Liver (tissue), 9 donors: Measurements from ENCODE around the gene GGN. TPM values are rescaled to one million over a fixed set of nuclear protein-coding genes. Genes with fewer than 3 reads are reported as not detected.

Experiments
- DNase-seq: peaks from one replicate; pipeline ENCODE4 v3.0.0-alpha.2; 2017; ENCODE audit warnings: low spot score
- H3K27ac ChIP-seq, 2 donors: one replicate each; pipeline ENCODE4 v1.7.0; 2013; ENCODE audit warnings: inconsistent platforms in 2 of 2, low read length in 2 of 2, control low read depth in 1 of 2, low read depth in 1 of 2, mild to moderate bottlenecking in 1 of 2
- H3K27me3 ChIP-seq, 4 donors: one replicate each; pipeline versions ENCODE4 v1.6.1 to v1.7.0; 2013; ENCODE audit warnings: low read length in 3 of 4, inconsistent platforms in 1 of 4, mild to moderate bottlenecking in 1 of 4, moderate library complexity in 1 of 4; ENCODE audit not compliant: control insufficient read depth in 4 of 4, insufficient read depth in 4 of 4
- H3K36me3 ChIP-seq, 4 donors: one replicate each; pipeline versions ENCODE4 v1.6.1 to v1.7.0; 2013; ENCODE audit warnings: low read length in 3 of 4, mild to moderate bottlenecking in 3 of 4, low read depth in 1 of 4, moderate library complexity in 1 of 4; ENCODE audit not compliant: control insufficient read depth in 4 of 4, insufficient read depth in 3 of 4
- H3K4me1 ChIP-seq, 4 donors: one replicate each; pipeline versions ENCODE4 v1.6.1 to v1.7.0; 2013; ENCODE audit warnings: low read length in 3 of 4, mild to moderate bottlenecking in 3 of 4, moderate library complexity in 1 of 4; ENCODE audit not compliant: control insufficient read depth in 4 of 4, insufficient read depth in 4 of 4
- H3K4me3 ChIP-seq, 3 donors: one replicate each; pipeline versions ENCODE4 v1.6.1 to v1.7.0; 2013; ENCODE audit warnings: low read length in 3 of 3, control low read depth in 1 of 3, low read depth in 1 of 3, mild to moderate bottlenecking in 1 of 3
- H3K9ac ChIP-seq, 2 donors: one replicate each; pipeline ENCODE4 v1.7.0; 2013; ENCODE audit warnings: low read length in 2 of 2, mild to moderate bottlenecking in 2 of 2, moderate library complexity in 2 of 2, control low read depth in 1 of 2, low read depth in 1 of 2
- H3K9me3 ChIP-seq, 4 donors: one replicate each; pipeline versions ENCODE4 v1.6.1 to v1.7.0; 2013; ENCODE audit warnings: low read length in 3 of 4; ENCODE audit not compliant: control insufficient read depth in 4 of 4
- EGR1 ChIP-seq, 2 donors: IDR thresholded peaks; 2 replicates each; pipeline ENCODE4 v1.6.1; 2016 to 2018; ENCODE audit warnings: antibody characterized with exemption in 2 of 2, low read depth in 2 of 2
- FOXA1 ChIP-seq: IDR thresholded peaks from 2 replicates; pipeline ENCODE4 v1.6.1; 2016; ENCODE audit warnings: antibody characterized with exemption
- FOXA2 ChIP-seq: IDR thresholded peaks from 2 replicates; pipeline ENCODE4 v1.6.1; 2016; ENCODE audit warnings: antibody characterized with exemption
- GABPA ChIP-seq, 2 donors: IDR thresholded peaks in 1 of 2; conservative IDR thresholded peaks in 1 of 2; 2 replicates each; pipeline ENCODE4 v1.6.1; 2016; ENCODE audit warnings: antibody characterized with exemption in 2 of 2, mild to moderate bottlenecking in 1 of 2, moderate library complexity in 1 of 2
- HNF4G ChIP-seq: IDR thresholded peaks from 2 replicates; pipeline ENCODE4 v1.6.1; 2016; ENCODE audit warnings: antibody characterized with exemption
- JUND ChIP-seq, 2 donors: IDR thresholded peaks; 2 replicates each; pipeline ENCODE4 v1.6.1; 2016; ENCODE audit warnings: antibody characterized with exemption in 2 of 2
- NR2F2 ChIP-seq: IDR thresholded peaks from 2 replicates; pipeline ENCODE4 v1.6.1; 2016; ENCODE audit warnings: antibody characterized with exemption
- RAD21 ChIP-seq, 2 donors: IDR thresholded peaks; 2 replicates each; pipeline ENCODE4 v1.6.1; 2016; ENCODE audit warnings: antibody characterized with exemption in 2 of 2, mild to moderate bottlenecking in 2 of 2
- RXRA ChIP-seq, 2 donors: IDR thresholded peaks; 2 replicates each; pipeline ENCODE4 v1.6.1; 2017 to 2018; ENCODE audit warnings: antibody characterized with exemption in 2 of 2, mild to moderate bottlenecking in 1 of 2
- SP1 ChIP-seq: IDR thresholded peaks from 2 replicates; pipeline ENCODE4 v1.6.1; 2018; ENCODE audit warnings: antibody characterized with exemption, mild to moderate bottlenecking
- TAF1 ChIP-seq: conservative IDR thresholded peaks from 2 replicates; pipeline ENCODE4 v1.6.1; 2016; ENCODE audit warnings: antibody characterized with exemption, mild to moderate bottlenecking
- YY1 ChIP-seq: IDR thresholded peaks from 2 replicates; pipeline ENCODE4 v1.6.1; 2016; ENCODE audit warnings: antibody characterized with exemption, mild to moderate bottlenecking
- WGBS: extraction: QIAGEN DNeasy Blood & Tissue Kit; methylation state at CpG from one replicate; pipeline ENCODE4 v1.1.7; 2013; 5-methylcytosine and 5-hydroxymethylcytosine counted together
- polyA plus RNA-seq, 2 donors: library from polyadenylated mRNA; stranded (reverse) in 1 of 2; unstranded in 1 of 2; fragments of 200-250 nt in 1 of 2; fragments of >200 nt in 1 of 2; fragmentation: Nextera tagmentation in 1 of 2; extraction: Ambion mirVana in 1 of 2; gene quantifications; one replicate each; pipeline versions ENCODE4 v1.2.1 to v1.2.3, GENCODE V29; 2013 to 2015
- total RNA-seq, 2 donors: library from RNA; depleted of rRNA; stranded (reverse); fragments of >200 nt; gene quantifications; one replicate each; pipeline ENCODE4 v1.2.3, GENCODE V29; 2014
- TF ChIP-seq, protein P1 (sequence below): fragments of 150-350 bp; IDR thresholded peaks from 2 replicates; pipeline ENCODE4 v1.5.1; 2017; ENCODE audit warnings: improper control_type of control experiment, low read depth, low read length; ENCODE audit not compliant: missing input control
- TF ChIP-seq, protein P2 (sequence below): IDR thresholded peaks from 2 replicates; pipeline ENCODE4 v1.6.1; 2016; ENCODE audit warnings: antibody characterized with exemption
- TF ChIP-seq, protein P3 (sequence below): IDR thresholded peaks from 2 replicates; pipeline ENCODE4 v1.6.1; 2016; ENCODE audit warnings: antibody characterized with exemption
- TF ChIP-seq, protein P4 (sequence below): IDR thresholded peaks from 2 replicates; pipeline ENCODE4 v1.6.1; 2016; ENCODE audit warnings: antibody characterized with exemption, mild to moderate bottlenecking
- TF ChIP-seq, protein P5 (sequence below): IDR thresholded peaks from 2 replicates; pipeline ENCODE4 v1.6.1; 2016; ENCODE audit warnings: antibody characterized with exemption
- donor health status: healthy.
- donor health status: healthy.
- donor health status: healthy.
- donor health status: healthy.
- donor health status: healthy.

Gene GGN
- total and polyA plus RNA-seq, 4 donors, result not detected

DNA sequence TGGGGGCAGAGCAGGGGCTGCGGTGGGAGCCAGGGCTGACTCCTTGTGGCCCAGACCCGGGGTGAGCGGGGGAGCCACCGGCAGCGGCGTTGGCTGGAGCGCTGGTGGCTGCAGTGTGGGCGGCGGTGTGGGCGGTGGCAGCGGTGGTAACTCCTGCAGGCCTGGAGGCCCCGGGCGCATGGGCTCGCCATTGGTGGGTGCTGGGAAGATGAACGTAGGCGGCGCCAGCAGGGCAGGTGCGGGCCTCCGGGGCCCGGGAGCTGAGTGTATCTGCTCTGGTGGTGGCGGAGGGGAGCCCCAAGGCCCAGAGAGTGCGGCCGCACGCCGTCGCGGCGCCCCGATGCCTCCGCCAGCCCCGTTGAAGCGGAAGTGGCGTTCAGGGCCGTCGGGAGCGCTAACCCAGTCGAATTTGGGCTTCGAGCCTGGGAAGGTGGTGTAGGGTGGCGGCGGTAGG lies 2.0 kb downstream of the GGN start:
- DNase-seq, result no peak
- no peaks in the 10 kb centered on the region for H3K9me3 ChIP-seq
- H3K4me1 ChIP-seq, result peaks cover 7 to 23% (median 16%) of the 10 kb centered on the region in 4 donors
- WGBS, result 37% methylated on average over 40 of the region's 40 CpGs
- no peak overlapping the region for H3K4me3 ChIP-seq
- peaks cover 5 to 31% (median 21%) of the 10 kb centered on the region in 4 donors for H3K36me3 ChIP-seq
- no peaks in the 10 kb centered on the region for H3K27me3 ChIP-seq
- no peak for TF ChIP-seq FOXA2
- no peak for TF ChIP-seq SP1
- no peak for TF ChIP-seq NR2F2
- TF ChIP-seq, protein P1, sequence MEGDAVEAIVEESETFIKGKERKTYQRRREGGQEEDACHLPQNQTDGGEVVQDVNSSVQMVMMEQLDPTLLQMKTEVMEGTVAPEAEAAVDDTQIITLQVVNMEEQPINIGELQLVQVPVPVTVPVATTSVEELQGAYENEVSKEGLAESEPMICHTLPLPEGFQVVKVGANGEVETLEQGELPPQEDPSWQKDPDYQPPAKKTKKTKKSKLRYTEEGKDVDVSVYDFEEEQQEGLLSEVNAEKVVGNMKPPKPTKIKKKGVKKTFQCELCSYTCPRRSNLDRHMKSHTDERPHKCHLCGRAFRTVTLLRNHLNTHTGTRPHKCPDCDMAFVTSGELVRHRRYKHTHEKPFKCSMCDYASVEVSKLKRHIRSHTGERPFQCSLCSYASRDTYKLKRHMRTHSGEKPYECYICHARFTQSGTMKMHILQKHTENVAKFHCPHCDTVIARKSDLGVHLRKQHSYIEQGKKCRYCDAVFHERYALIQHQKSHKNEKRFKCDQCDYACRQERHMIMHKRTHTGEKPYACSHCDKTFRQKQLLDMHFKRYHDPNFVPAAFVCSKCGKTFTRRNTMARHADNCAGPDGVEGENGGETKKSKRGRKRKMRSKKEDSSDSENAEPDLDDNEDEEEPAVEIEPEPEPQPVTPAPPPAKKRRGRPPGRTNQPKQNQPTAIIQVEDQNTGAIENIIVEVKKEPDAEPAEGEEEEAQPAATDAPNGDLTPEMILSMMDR, result no peak
- no peak overlapping the region for H3K9ac ChIP-seq
- no peak overlapping the region for H3K27ac ChIP-seq

DNA sequence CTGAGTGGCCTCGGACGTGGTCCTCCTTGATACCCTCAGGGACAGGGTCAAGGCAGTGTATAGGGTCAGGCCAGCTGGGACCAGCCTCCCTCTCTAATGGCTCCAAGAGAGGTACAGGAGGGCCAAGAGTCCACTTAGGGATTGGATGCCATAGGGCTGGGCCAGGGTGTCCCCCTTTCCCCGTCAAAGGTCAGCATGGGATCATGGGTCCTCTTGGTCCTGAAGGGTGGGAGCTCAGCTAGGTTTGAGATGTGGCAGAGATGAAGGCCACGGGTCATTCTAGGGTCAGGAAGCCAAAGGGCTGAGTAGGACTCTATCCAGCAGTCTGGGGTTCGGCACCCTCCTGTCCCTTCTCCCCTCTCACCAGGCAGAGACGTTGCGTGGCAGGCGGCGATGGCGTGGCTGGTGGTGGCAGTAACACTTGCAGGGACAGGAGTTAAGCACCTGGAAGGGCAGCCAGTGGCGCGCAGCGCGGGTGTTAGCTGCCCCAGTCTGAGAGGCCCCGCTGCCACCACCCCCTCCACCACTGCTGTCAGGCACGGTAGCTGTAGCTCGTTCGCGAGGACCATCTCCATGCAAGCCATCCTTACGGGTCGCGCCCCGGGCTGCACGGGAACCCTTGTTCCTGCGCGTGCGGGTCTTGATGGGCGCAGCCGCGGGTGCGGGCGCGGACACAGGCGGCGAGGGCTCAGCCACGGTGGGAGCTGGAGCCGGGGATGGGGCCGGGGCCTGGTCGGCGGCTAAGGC lies 2.6 kb downstream of the GGN start:
- no peak overlapping the region for H3K4me3 ChIP-seq

More for the DNA sequence above, 2.6 kb downstream of the GGN start:
- Histone ChIP-seq H3K9ac (no peak overlapping the region), H3K27ac (no peak overlapping the region), H3K9me3 (no peaks in the 10 kb centered on the region), H3K4me1 (peaks cover 7 to 23% (median 16%) of the 10 kb centered on the region in 4 donors), H3K36me3 (peaks cover 5 to 37% (median 22%) of the 10 kb centered on the region in 4 donors), H3K27me3 (no peaks in the 10 kb centered on the region)
- TF ChIP-seq RAD21 (IDR thresholded peaks at IDR 0.05) (no peak), SP1 (no peak), RXRA (IDR thresholded peaks at IDR 0.05) (no peak), GABPA (IDR thresholded peaks at IDR 0.05 in 1 of 2, conservative IDR thresholded peaks at IDR 0.05 in 1 of 2) (no peak), FOXA2 (no peak), NR2F2 (no peak), HNF4G (no peak), JUND (IDR thresholded peaks at IDR 0.05) (no peak), TAF1 (no peak), FOXA1 (no peak), EGR1 (IDR thresholded peaks at IDR 0.05; ENCODE audit: low read depth in 2 of 2) (no peak), YY1 (no peak)
- TF ChIP-seq, protein P2, sequence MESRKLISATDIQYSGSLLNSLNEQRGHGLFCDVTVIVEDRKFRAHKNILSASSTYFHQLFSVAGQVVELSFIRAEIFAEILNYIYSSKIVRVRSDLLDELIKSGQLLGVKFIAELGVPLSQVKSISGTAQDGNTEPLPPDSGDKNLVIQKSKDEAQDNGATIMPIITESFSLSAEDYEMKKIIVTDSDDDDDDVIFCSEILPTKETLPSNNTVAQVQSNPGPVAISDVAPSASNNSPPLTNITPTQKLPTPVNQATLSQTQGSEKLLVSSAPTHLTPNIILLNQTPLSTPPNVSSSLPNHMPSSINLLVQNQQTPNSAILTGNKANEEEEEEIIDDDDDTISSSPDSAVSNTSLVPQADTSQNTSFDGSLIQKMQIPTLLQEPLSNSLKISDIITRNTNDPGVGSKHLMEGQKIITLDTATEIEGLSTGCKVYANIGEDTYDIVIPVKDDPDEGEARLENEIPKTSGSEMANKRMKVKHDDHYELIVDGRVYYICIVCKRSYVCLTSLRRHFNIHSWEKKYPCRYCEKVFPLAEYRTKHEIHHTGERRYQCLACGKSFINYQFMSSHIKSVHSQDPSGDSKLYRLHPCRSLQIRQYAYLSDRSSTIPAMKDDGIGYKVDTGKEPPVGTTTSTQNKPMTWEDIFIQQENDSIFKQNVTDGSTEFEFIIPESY, result no peak
- TF ChIP-seq, protein P3, sequence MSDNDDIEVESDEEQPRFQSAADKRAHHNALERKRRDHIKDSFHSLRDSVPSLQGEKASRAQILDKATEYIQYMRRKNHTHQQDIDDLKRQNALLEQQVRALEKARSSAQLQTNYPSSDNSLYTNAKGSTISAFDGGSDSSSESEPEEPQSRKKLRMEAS, result no peak
- TF ChIP-seq, protein P4, sequence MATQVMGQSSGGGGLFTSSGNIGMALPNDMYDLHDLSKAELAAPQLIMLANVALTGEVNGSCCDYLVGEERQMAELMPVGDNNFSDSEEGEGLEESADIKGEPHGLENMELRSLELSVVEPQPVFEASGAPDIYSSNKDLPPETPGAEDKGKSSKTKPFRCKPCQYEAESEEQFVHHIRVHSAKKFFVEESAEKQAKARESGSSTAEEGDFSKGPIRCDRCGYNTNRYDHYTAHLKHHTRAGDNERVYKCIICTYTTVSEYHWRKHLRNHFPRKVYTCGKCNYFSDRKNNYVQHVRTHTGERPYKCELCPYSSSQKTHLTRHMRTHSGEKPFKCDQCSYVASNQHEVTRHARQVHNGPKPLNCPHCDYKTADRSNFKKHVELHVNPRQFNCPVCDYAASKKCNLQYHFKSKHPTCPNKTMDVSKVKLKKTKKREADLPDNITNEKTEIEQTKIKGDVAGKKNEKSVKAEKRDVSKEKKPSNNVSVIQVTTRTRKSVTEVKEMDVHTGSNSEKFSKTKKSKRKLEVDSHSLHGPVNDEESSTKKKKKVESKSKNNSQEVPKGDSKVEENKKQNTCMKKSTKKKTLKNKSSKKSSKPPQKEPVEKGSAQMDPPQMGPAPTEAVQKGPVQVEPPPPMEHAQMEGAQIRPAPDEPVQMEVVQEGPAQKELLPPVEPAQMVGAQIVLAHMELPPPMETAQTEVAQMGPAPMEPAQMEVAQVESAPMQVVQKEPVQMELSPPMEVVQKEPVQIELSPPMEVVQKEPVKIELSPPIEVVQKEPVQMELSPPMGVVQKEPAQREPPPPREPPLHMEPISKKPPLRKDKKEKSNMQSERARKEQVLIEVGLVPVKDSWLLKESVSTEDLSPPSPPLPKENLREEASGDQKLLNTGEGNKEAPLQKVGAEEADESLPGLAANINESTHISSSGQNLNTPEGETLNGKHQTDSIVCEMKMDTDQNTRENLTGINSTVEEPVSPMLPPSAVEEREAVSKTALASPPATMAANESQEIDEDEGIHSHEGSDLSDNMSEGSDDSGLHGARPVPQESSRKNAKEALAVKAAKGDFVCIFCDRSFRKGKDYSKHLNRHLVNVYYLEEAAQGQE, result no peak
- TF ChIP-seq, protein P1, result no peak
- TF ChIP-seq, protein P5, sequence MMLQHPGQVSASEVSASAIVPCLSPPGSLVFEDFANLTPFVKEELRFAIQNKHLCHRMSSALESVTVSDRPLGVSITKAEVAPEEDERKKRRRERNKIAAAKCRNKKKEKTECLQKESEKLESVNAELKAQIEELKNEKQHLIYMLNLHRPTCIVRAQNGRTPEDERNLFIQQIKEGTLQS, result no peak
- WGBS, result 66% methylated on average over 40 of the region's 40 CpGs
- no peak for DNase-seq
